ENCODE measurements around the gene FILIP1L.

DNA sequence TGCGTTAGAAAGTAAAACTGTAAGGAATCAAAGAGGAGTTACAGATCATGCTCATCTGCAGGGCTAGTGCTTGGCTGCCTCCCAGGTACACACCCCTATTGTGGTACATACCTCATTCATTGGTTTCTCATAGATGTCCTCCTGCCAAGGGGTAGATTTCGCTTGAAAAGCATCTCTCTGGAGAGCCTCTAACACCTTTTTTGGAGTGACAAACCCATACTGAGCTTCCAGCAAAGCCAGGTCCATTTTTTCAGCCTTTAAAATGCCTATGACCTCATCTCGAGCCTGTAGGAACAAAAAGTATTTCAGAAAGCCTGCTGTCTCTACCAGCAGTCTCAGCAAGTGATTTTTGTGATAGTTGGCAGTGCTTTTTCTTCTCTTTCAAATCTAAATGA is 184.6 kb downstream of the FILIP1L start:
- TF ChIP-seq, protein P1, sequence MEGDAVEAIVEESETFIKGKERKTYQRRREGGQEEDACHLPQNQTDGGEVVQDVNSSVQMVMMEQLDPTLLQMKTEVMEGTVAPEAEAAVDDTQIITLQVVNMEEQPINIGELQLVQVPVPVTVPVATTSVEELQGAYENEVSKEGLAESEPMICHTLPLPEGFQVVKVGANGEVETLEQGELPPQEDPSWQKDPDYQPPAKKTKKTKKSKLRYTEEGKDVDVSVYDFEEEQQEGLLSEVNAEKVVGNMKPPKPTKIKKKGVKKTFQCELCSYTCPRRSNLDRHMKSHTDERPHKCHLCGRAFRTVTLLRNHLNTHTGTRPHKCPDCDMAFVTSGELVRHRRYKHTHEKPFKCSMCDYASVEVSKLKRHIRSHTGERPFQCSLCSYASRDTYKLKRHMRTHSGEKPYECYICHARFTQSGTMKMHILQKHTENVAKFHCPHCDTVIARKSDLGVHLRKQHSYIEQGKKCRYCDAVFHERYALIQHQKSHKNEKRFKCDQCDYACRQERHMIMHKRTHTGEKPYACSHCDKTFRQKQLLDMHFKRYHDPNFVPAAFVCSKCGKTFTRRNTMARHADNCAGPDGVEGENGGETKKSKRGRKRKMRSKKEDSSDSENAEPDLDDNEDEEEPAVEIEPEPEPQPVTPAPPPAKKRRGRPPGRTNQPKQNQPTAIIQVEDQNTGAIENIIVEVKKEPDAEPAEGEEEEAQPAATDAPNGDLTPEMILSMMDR (IDR thresholded peaks at IDR 0.05): no peak
- TF ChIP-seq POLR2A (IDR thresholded peaks at IDR 0.05): no peak

Measured in thyroid gland (tissue), 4 donors.